Measurements from ENCODE around the gene SUMF2.

- TF ChIP-seq EZH2phosphoT487 (IDR thresholded peaks at IDR 0.05; ENCODE audit: insufficient read depth, low read depth) (no peak), EZH2 (IDR thresholded peaks at IDR 0.05; ENCODE audit: insufficient read depth, poor library complexity, severe bottlenecking) (no peak)
Measured at GRCh38 chr7:56063500-56063881, 595 bp upstream of the SUMF2 start.
